Daoy (cell line): ENCODE data around the gene GADD45A. TPM values are rescaled to one million over a fixed set of nuclear protein-coding genes. Genes with fewer than 3 reads are reported as not detected.
A peak's percentile ranks its signal among the peaks of the same experiment; 100 is the strongest.
"Not testable (repeated sequence)": the region's sequence is repeated elsewhere in the genome, so short reads cannot be mapped to it uniquely, and the experiment has no call there.

Experiments
- DNase-seq: peaks from one replicate; pipeline ENCODE4 v3.0.0-alpha.2; 2015; ENCODE audit warnings: low read depth
- total RNA-seq: library from RNA; depleted of rRNA; stranded (reverse); fragments of >200 nt; shearing (Covaris generic); gene quantifications from 2 replicates; pipeline ENCODE4 v1.2.3, GENCODE V29; 2014; rRNA removed

GADD45A gene
- total RNA-seq, 1 experiment from 2014 or later, result 82.6 TPM

DNA sequence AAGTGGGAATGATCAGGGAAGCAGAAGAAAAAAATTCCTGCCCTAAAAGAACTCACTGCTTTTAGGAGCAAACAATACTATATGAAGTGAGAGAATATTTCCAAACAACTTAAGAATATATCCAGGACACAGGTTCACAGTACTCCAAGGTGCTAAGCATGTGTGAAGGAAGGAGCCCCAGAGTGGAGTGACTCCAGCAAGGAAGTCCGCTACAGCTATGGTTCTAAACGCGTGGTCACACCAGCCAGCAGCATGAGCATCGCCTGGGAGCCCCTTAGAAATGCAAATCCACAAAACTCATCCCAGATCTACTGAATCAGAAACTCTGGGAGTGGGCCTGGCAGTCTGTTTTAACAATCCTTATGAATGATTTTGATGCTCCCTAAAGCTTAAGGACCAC lies 36.1 kb downstream of the GADD45A start:
- DNase-seq, result no peak

DNA sequence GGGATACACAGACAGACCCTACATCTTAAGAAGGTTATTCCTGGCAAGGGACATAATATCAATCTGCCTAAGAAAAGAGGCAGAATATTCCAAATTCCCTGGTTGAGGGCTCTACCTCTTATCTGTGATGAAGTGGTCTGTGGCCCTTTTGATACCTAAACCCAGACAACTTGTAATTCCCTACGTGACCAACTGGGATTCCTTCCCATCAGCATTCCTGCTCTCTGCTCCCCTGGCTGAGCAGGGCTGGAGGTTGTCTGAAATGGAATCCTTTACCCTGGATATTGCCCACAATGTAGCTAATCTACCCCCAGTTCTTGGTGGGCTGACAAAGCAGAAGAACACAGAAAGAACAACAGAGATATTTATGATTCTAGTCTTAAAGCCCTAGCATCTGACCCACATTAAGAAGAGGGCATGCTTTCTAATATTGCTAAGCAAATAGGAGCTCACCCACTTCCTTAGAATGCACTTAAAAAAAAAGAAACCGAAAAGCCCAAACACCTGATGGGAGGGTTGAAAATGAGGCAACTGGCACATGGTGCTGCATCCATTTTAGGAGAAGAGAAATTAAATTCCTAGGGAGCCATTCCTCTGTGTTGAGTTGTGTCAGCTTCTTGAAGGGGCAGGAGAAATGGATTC lies 36.8 kb downstream of the GADD45A start:
- no peak for DNase-seq

GRCh38 chr1:67722292-67722944 lies 37.4 kb downstream of the GADD45A start:
- DNase-seq, result no peak

DNA sequence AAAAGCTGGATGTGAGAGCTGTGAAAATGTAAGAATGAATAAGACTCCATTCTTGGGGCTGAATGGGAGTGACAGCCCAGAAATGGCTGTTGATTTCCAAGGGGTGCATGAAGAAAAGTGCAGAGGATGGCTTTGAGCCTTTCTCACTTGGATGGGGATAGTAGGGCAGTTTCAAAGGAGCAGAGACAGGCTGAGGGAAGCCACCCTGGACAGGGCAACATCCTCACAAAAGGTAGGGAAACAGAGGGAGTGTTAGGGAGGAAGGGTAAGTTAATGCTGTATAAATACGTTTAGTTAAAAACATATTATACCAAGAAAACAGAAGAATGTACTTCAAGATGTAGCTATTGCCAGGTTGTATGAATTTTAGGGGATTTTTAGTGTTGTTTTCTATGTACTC lies 38.1 kb downstream of the GADD45A start:
- no peak for DNase-seq

- peak; percentile 75 for DNase-seq
Observed at GRCh38 chr1:67723620-67724019, 38.6 kb downstream of the GADD45A start.

- peak; percentile 84 for DNase-seq
Observed at GRCh38 chr1:67724928-67725560, 40.0 kb downstream of the GADD45A start.

GRCh38 chr1:67726224-67726623 lies 41.2 kb downstream of the GADD45A start:
- peak; percentile 52 for DNase-seq

GRCh38 chr1:67729872-67730271 lies 44.9 kb downstream of the GADD45A start:
- no peak for DNase-seq

GRCh38 chr1:67730312-67730711 lies 45.3 kb downstream of the GADD45A start:
- not testable (repeated sequence) for DNase-seq

- DNase-seq, result no peak
Observed at GRCh38 chr1:67731322-67731721, 46.3 kb downstream of the GADD45A start.

DNA sequence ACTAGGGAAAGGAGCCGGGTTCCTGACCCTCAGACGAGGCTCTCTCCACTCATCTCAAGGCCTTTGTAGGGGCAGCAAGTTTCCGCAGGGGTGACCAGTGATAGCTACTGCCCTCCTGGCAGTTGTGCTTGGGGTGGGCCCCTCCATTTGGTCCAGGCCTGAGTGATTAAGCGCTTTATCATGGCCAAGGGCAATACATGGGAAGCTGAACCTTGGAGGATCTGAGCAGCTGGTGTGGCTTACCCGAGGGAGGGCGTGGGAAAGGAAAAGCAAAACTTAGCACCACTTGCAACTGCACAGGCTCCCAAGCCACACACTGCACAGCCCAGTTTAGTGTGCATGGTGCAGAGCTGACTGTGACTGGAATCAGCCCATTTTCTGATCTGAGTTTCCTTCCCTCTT lies 47.8 kb downstream of the GADD45A start:
- DNase-seq, result peak; percentile 61

DNA sequence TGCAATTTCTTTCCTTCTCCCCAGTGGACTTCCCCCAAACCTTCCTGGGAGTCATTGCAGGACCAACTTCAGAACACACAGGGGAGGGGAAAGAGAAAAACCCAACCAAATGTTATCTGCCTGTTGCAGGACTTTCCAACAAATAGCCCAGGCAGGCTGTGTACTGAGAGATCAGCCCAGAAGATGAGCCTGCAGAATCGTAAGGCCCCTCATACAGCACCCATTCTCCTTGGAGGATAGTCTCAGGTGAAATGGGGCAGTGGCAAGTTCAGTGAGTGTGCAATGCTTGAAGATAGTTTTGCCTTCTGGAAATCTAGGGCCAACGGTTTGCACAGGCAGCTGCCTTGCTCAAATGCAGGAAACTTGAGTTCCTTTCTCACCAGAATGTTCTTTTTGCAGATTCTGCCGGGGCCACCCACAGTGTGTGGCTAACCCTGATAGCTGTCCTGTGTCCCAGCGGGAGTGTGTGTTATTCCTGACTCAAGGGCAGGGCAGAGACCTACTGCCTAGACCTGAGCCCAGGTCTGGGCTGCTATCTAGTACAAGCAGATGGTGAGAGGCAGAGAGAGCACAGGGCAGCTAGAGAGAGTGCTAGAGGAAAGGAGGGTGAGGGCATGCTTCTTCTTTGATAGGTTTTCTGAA lies 48.8 kb downstream of the GADD45A start:
- DNase-seq, result no peak

DNA sequence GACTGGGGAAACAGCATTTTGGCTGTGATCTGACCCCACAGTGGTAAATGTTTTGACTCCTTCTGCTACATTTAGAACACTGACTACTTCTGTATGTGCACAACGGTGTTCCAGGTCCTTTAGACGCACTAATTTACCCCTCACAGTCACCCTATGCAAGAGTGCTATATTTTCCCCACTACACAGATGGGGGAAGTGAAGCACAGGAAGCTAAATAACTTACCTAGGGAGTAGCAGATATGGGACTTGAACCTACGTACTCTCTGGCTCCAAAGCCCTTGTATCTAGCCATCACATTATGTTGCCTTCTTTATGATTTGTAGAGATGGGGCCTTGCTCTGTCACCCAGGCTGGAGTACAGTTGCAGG lies 49.3 kb downstream of the GADD45A start:
- no peak for DNase-seq

DNA sequence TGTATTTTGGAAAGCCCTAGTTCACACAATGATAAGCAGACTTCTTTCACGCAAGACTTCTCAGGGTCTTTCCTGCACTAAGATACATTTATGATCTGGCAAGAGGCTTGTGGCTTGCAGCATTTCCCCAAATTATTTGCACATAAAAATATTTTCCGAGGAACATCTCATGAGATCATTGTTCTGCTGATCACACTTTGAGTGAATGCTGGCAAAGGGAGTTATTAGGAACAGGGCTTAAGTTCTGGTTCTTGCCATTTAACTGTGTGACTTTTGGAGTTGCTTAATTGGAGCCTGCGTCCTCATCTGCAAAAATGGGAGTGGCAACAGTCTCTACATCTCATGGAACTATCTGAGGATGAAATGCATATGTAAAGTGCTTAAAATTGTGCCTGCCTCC lies 50.2 kb downstream of the GADD45A start:
- no peak for DNase-seq

DNA sequence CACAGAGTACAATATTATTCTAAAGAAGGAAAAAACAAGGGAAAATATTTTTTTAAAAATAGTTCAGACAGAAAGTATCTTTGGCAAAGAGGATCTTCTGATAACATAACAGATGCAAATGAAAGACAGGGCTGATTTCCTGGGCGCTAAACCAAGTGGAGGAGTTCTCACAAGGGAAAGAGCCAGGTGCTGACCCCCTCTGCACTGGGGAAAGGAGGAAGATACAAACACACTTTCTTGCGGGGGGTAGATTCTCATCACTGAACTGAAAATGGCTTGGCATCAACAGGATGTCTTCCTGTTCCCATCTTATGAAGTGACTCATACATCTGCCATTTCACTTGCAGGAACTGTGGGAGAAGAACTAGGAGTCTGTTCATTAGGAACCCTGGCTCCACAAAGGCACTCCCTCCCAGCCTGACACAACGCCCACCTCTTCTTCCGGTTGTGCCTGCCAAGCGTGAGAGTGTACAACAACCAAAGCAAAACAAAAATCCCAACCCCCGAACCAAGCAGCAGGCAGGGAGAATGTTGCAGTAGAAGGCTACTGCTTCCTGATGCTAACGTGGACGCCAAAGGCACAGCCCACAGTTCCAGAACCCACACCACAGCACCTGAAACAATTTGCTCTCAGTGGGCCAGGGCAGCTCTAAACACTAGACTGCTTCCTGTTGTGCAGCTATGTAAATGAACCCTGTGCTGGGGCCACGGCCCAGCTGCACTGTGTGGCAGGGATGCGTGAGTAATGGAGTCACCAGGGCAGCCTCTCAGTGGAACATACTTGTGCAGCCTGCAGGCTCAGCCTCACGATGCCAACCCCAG lies 51.0 kb downstream of the GADD45A start:
- peak; percentile 87 for DNase-seq

- no peak for DNase-seq
Observed at GRCh38 chr1:67736750-67737149, 51.7 kb downstream of the GADD45A start.

- DNase-seq, result no peak
Observed at GRCh38 chr1:67737875-67738274, 52.9 kb downstream of the GADD45A start.

Other genes with a start within 250 kb of the GADD45A start
- 209 and 231 TPM in 2 replicates for gene GNG12, start 148.3 kb downstream of the GADD45A start, total RNA-seq